Right lobe of liver (tissue), 4 donors: ENCODE data around the gene PC.

Experiments used
- POLR2A ChIP-seq: fragments of 450-650 bp; IDR thresholded peaks from one replicate; pipeline ENCODE4 v1.6.1; 2017; ENCODE audit warnings: antibody characterized with exemption, mild to moderate bottlenecking
- TF ChIP-seq, protein P1 (sequence below), 4 donors: fragments of 200-600 bp in 3 of 4; fragments of 450-650 bp in 1 of 4; IDR thresholded peaks; one replicate each; pipeline versions ENCODE4 v1.5.1 to v1.8.0; 2016 to 2022; ENCODE audit warnings: antibody characterized with exemption in 4 of 4, mild to moderate bottlenecking in 2 of 4
- donor health status: DM: no; HTN: no; CAD: no.
- donor health status: DM: no; HTN: no; CAD: no.
- donor health status: DM: no; HTN: yes; CAD: no.

DNA sequence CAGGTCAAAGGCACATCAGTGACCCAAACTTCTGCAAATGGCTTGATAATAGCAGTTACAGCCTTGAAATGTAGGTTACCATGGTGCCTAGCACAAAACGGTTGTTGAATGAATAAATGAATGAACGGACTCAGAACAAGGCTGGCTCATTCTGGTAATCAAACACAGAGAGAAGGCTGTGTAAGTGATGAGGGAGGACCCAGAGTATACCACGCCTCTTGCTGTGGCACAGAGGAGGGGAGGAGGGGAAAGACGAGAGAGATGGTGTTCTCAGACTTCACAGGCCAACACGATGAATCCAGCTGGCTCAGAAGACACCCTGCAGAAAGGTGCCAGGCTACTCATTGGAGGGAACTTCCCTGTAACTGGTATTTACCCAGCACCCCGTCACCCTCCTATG lies 38.3 kb downstream of the PC start:
- TF ChIP-seq, protein P1, sequence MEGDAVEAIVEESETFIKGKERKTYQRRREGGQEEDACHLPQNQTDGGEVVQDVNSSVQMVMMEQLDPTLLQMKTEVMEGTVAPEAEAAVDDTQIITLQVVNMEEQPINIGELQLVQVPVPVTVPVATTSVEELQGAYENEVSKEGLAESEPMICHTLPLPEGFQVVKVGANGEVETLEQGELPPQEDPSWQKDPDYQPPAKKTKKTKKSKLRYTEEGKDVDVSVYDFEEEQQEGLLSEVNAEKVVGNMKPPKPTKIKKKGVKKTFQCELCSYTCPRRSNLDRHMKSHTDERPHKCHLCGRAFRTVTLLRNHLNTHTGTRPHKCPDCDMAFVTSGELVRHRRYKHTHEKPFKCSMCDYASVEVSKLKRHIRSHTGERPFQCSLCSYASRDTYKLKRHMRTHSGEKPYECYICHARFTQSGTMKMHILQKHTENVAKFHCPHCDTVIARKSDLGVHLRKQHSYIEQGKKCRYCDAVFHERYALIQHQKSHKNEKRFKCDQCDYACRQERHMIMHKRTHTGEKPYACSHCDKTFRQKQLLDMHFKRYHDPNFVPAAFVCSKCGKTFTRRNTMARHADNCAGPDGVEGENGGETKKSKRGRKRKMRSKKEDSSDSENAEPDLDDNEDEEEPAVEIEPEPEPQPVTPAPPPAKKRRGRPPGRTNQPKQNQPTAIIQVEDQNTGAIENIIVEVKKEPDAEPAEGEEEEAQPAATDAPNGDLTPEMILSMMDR (IDR thresholded peaks at IDR 0.05): no peak
- no peak for TF ChIP-seq POLR2A
